Stimulated activated CD8-positive, alpha-beta memory T cell treated with anti-CD3 and anti-CD28 coated beads, Interleukin-12 subunit alpha, Interleukin-12 subunit beta, amount 100 ng/mL, for 4 hours (primary cell): Measurements from ENCODE around the gene NEO1.

Experiments
- DNase-seq: peaks from one replicate; pipeline ENCODE4 v3.0.0-alpha.2; 2020; ENCODE audit warnings: low read depth

The NEO1 gene

GRCh38 chr15:73031648-73032047 is 20.6 kb upstream of the NEO1 start:
- no peak for DNase-seq

GRCh38 chr15:73033611-73034010 is 18.7 kb upstream of the NEO1 start:
- no peak for DNase-seq

- no peak for DNase-seq
Measured at GRCh38 chr15:73034221-73034620, 18.0 kb upstream of the NEO1 start.

GRCh38 chr15:73035221-73035620 is 17.0 kb upstream of the NEO1 start:
- no peak for DNase-seq

GRCh38 chr15:73038220-73038619 is 14.0 kb upstream of the NEO1 start:
- DNase-seq = no peak

GRCh38 chr15:73046073-73046472 is 6.2 kb upstream of the NEO1 start:
- DNase-seq = no peak

GRCh38 chr15:73047882-73048281 is 4.4 kb upstream of the NEO1 start:
- no peak for DNase-seq

- no peak for DNase-seq
Measured at GRCh38 chr15:73048624-73049295, 3.5 kb upstream of the NEO1 start.

- DNase-seq = no peak
Measured at GRCh38 chr15:73049564-73050215, 2.6 kb upstream of the NEO1 start.

GRCh38 chr15:73050561-73051295 is 1.5 kb upstream of the NEO1 start:
- DNase-seq = no peak

- peak; percentile 3 for DNase-seq
Measured at GRCh38 chr15:73051391-73051806, 864 bp upstream of the NEO1 start.

- DNase-seq = peak; percentile 10
Measured at GRCh38 chr15:73052653-73053397, 562 bp downstream of the NEO1 start.

- DNase-seq = no peak
Measured at GRCh38 chr15:73053398-73053723, 1.1 kb downstream of the NEO1 start.

GRCh38 chr15:73054417-73054953 is 2.2 kb downstream of the NEO1 start:
- DNase-seq = no peak

GRCh38 chr15:73056460-73056859 is 4.2 kb downstream of the NEO1 start:
- DNase-seq = no peak

GRCh38 chr15:73058437-73058836 is 6.2 kb downstream of the NEO1 start:
- no peak for DNase-seq

GRCh38 chr15:73065114-73065513 is 12.9 kb downstream of the NEO1 start:
- DNase-seq = no peak

- DNase-seq = no peak
Measured at GRCh38 chr15:73069109-73069508, 16.8 kb downstream of the NEO1 start.

GRCh38 chr15:73072894-73073293 is 20.6 kb downstream of the NEO1 start:
- no peak for DNase-seq

- no peak for DNase-seq
Measured at GRCh38 chr15:73074241-73074640, 22.0 kb downstream of the NEO1 start.

GRCh38 chr15:73075160-73075859 is 23.0 kb downstream of the NEO1 start:
- no peak for DNase-seq

- DNase-seq = no peak
Measured at GRCh38 chr15:73078291-73078690, 26.0 kb downstream of the NEO1 start.
